ENCODE data around the gene PLVAP.
A peak's percentile ranks its signal among the peaks of the same experiment; 100 is the strongest.
"Not testable (repeated sequence)": the region's sequence is repeated elsewhere in the genome, so short reads cannot be mapped to it uniquely, and the experiment has no call there.

Gene PLVAP

DNA sequence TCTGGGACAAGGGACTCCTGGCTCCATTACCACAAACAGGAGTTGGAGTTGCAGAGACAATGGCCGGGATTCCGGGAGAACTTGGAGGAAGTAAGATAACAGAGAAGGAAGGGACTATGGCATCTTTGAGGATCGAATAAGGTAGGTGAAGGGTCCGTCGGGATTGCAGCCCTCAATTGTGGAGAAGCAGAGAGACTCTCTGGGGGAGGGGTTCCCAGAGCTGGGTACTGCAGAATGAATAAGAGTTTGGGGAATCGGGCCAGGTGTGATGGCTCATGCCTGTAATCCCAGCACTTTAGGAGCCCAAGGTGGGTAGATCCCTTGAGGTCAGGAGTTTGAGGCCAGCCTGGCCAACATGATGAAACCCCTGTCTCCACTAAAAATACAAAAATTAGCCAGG lies 24.5 kb upstream of the PLVAP start:
- no peak for DNase-seq

DNA sequence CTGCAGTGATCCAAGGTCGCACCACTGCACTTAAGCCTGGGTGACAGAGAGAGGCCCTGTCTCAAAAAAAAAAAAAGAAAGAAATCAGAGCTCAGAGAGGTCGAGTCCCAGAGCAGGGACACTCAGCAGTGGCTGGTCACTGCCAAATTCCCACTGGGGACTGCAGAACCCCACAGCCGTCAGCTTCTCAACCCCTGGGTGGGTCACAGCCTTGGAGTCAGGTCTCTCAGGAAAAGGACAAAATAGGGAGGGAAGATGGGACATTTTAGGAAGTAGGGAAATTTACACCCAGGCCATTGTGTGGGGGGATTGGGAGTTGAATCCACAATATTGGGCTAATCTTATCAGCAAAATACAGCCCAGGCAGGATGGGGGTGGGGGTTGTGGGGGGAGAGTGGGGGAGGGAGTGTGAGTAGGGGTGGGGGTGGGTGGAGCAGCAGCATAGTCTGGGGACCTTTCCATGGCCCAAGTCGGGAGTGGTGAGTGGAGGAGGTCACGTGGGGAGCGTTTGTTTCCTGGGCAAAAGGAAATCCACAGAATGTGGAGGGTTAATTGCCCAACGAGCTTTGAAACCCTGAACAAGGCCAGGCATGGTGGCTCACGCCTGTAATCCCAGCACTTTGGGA lies 21.9 kb upstream of the PLVAP start:
- DNase-seq: no peak

DNA sequence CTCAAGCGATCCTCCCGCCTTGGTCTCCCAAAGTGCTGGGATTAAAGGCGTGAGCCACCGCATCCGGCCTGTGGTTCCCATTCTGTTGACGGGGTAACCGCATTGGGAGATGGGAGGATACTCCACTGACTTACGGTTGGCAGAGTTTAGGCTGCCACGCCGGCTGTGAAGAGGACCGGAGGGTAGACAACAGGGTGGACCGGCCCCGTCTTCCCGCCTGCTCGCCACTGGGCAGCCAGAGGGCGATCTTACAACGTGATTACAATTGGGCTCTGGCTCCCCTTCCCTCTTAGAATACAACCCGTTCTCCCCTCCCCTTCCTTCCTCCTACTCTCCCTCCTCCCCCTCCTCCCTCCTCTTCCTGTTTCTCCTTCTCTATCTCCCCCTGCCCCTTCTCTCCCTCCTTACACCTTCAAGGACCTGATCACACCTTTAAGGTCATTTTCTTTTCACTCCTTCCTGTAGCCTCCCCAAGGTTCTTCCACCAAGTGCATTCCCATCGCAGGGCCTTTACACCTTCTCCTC lies 17.8 kb upstream of the PLVAP start:
- DNase-seq: peak; percentile 76

DNA sequence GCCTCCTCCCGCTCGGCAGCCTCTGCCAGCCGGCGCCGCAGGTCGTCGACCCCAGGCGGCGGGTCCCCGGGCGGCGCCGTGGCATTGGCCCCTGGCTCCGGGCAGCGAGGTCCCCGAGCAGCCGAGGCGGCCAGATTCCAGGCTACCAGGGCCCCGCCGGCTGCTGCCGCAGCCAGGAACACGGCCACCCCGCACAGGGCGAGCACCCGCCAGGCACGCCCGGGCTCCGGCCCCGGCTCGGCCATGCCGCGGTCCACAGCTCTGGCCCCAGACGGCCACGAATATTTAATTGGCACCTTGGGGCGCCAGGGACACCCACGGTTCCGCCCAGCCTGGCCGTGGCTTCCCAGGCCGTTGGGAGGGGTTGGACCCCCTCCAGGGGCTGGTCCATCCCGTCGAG lies 16.8 kb upstream of the PLVAP start, which contains the start of gene CCDC194:
Gene CCDC194 (minus strand): TSS at position 283 of the 400 bp plus-strand sequence. CDS start 38 bp downstream, at position 245.
- DNase-seq: no peak

DNA sequence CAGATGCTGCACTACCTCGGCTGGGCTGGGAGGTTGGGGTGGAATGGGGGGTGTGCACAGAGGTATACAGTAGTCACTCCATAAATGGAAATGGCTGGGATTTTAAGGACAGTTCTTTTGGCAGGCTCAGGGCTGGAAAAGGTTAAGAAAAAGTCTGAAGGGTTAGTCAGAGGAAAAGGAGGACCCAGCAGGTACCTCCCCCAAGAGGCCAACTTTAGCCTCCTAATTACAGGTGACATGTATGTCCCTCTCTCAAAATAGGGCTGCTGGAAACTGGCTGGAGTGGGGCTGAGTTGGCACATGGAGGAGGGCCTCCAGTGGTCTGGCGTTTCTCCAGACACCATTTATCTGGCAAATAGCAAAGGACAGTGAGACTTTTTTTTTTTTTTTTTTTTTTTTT lies 15.9 kb upstream of the PLVAP start:
- no peak for DNase-seq

DNA sequence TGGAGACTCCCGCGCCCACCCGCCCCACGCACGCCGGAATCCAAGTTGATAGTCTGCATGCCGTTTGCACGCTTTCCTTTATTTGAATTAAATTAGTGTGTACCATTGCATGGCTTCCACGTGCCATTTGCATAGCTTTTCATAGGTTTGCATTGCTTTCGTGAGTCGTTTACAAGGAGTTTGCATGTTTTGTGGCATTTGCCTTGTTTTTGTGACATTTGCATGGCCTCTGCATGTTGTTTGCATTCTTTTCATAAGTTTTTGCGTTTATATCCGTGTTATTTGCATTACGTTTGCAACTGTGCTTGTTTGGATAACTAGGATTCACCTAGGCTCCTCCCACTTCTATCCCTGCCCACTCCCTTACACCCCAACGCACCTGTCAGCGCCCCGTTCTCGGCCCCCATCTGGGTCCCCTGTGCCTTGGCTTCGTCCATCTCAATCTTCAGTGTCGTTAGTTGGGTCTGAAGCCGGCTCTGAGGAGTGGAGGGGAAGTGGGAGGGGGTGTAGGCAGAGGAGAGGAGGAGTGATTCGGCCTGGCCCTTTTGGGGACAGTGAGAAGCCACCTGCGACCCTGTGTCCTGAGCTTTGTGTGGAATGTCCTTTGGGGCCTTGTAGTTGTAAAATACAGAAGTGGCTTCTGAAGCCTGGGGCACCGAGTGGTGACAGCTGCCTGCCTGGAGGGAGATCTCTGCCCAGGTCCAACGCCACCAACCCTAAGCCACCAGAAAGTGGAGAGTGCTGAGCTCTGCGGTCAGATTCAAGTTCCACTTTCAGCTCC lies 14.4 kb upstream of the PLVAP start:
- DNase-seq: no peak

DNA sequence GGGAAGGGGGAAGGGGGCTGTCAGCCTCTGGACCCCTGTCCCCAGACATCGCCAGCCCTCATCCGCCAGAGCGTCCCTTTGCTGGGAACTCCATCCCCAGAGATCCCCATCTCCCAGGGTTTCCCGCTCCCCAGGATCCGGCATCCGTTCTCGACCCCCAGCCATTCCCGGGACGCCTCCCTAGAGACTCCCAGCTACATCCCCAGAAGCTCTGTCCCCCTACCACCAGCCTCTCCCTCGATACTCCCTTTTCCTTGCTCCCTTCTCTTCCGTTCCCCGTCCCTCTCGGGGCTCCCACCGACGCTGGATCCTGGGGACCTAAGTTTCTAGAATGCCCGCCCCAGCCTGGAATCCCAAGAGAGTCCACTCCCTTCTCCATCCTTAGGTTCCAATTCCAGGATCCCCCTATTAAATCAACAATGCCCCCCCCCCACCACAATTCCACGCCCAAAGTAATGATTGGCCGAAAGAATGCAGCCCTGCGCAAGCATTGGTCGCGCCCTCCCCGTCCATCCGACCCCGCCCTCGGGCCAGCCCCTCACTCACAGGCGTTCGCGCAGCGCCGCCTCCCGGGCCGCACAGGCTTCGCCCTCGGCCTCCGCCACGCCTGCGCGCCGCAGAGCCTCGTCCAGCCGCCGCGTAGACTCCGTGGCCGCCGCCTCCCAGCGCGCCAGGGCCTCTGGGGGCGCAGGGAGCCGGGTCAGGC lies 13.7 kb upstream of the PLVAP start:
- DNase-seq: peak; percentile 94

DNA sequence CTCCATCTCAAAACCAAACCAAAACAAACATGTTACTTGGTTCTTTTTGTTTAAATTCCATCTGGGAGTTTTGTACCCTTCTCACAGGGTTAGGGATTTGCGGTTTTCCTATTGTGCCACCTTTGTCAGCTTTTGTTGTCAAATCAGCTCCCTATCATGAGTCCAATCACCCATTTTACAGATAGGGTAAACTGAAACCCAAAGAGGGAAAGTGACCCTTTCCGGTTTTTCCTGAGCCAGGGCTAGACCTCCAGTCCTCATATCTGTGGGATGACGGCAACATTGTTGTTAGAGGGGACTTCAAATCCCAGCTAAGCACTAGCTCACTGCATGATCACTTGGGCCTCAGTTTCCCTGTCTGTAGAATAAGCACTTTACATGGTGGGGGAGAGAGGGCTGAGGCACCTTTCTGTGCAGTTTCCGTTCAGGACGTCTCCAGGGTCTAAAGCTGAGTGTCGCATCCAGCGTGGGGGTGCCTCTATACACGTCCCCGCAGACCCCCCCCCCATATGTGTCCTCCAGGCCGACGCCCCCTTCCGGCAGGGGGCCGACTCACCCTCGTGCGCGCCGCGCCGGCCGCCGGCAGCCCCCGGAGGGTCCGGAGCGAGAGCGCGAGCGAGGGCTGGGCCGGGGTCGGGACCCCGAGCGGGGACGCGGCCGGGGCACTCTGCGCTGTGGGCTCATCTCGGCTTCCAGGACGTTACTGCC lies 13.0 kb upstream of the PLVAP start:
- no peak for DNase-seq

DNA sequence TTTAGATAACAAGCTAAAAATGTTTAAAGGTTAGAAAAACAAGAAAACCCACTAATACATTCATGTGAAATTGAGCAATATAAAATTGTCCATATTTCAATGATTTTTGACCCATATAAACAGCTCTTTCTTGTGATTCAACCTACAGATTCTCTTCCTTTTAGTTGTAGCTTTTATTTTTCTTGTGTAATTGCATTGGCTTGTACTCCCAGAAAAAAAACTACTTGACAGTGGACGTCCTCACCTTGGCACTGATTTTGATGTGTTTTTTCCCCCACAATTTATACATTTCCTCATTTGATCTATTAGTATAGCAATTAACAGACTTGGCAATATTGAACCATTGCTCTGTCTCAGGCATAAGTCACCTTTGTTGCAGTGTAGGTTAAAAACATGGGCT lies 12.1 kb upstream of the PLVAP start:
- DNase-seq: no peak

DNA sequence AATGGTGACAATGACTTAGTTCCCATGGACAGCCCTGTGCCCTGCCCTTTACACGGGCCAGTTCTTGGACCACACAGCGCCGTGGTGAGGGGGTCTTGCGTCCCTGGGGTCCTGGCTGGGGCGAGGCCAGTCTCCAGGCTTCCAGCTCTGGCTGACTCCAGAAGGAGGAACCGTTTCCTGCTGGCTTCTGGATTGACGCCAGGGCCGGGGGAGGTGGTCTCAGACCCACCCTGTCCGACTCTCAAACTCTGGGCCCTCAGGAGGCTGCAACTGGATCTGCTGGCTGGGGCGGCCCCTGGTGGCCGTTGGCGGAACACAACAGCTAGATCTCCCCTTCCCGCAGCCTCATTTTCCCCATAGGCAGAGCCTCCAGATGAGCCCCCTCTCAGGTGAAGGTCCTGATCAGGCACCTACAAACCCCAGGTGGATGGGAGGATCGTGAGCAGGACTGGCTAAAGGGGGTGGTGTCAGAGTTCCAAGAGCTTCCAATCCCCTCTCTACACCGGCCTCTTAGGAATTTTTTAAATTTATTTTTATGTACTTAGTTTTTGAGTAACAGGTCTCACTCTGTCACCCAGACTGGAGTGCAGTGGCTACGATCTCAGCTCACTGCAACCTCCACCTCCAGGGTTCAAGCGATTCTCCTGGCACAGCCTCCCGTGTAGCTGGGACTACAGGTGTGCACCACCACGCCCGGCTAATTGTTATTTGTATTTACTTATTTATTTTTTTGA lies 8.9 kb upstream of the PLVAP start:
- peak; percentile 72 for DNase-seq

DNA sequence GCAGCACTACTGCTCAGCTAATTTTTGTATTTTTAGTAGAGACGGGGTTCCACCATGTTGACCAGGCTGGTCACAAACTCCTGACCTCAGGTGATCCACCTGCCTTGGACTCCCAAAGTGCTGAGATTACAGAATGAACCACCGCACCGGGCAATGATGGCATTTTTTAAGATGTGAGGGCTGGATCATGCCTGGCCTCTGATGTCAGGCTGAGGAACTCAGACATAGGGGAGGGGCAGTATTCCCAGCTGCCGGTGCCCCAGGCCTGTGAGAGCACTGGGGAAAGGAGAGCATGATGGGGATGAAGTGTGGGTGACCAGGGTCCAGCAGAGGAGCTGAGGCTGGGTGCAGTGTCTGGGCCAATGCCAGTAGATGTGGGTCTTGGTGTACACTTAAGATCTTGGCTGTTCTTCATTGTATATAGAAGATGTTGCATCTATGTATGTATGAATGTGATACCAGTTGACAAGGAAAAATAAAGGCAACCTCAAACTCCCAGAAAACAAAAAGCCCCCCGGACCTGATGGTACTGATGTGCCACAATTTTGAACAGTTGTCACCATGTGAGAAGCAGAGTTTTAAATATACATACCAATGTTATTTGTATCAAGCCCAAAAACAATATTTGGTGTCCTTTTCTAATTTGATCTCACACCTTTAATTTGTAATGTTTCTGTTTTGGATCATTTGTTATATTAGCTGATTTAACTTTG lies 3.4 kb upstream of the PLVAP start:
- no peak for DNase-seq

DNA sequence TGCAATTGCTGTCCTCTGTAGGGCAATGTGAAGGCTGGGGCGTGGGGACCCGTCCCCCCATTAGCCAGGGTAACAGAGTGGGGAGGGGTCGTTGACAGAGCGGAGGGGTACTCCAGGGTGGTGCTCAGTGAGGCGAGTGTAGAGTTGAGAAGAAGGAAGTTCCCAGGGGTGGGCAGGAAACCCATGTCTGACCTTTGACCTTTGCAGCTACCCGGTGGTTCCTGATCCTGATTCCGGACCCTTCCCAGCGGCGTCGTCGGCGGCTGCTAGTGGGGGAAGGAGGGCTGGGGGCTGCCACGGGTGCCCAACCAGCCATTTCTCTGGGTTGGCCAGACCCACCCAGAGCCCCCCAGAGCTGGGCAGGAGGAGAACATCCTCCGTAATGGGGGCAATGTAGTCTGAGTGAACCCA lies 2.1 kb upstream of the PLVAP start:
- DNase-seq: no peak

DNA sequence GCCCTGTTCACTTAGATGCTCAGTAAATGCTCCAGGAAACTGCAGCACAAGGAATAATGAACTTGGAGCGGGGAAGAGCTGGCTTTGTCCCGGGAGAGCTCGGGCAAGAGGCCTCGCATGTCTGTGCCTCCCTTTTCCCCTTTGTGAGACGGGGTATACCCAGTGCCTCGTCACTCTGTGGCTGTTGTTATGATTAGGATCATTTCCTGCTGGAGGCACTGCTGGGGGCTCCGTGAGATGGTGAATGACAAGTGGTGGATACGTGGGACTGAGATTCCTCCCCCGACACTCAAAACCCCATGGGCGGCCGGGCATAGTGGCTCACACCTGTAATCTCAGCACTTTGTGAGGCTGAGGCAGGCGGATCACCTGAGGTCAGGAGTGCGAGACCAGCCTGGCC lies 1.1 kb upstream of the PLVAP start:
- no peak for DNase-seq

DNA sequence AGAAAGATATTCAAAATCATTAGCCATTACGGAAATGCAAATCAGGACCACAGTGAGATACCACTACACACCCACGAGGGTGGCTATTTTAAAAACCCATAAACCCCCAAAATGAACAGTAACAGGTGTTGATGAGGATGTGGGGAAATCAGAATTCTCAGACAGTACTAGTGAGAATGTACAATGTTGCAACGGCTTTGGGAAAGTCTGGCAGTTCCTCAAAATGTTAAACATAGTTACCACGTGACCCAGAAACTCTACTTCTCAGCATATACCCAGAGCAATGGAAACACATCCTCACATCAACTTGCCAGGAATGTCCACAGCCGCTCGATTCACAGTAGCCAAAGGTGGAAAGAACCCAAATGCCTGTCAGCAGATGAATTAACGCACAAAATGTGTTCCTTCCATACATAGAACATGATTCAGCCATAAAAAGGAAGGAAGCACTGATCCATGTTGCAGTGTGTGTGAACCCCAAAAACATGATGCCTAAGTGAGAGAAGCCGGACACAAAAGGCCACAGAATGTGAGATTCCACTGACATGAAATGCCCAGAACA lies 7.0 kb downstream of the PLVAP start:
- DNase-seq: no peak

DNA sequence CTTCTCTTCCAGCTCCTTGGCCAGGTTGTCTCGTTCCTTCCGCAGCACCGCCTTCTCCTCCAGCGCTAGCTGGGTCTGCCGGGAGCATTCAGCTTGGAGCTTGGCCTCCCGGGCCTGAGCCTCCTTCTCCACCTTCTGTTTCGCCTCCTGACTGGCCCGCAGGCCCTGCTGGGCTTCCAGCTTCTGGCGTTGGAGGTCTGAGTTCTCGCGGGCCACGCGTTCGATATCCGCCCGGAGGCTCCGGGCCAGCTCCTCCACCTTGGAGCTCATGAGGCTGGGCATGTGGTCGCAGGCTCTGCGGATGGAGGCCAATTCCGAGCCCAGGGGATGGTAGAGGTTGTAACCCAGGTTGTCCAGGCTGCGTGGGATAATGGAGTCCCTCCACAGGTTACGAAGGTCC lies 11.8 kb downstream of the PLVAP start:
- DNase-seq: no peak

DNA sequence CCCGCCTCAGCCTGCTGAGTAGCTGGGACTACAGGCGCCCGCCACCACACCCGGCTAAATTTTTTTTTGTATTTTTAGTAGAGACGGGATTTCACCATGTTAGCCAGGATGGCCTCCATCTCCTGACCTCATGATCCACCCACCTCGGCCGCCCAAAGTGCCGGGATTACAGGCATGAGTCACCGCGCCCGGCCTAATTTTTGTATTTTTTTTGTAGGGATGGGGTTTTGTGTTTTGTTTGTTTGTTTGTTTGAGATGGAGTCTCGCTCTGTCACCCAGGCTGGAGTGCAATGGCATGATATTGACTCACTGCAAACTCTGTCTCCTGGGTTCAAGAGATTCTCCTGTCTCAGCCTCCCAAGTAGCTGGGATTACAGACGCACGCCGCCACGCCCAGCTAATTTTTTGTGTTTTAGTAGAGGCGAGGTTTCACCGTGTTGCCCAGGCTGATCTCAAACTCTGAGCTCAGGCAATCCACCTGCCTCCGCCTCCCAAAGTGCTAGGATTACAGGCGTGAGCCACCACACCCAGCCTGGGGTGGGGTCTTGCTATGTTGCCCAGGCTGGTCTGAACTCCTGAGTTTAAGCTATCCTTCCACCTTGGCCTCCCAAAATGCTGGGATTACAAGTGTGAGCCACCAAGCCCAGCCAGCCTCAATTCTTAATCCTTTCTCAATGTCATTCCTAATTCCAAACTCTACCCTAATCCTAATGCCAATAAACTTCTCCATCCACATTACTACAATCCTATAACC lies 13.1 kb downstream of the PLVAP start:
- not testable (repeated sequence) for DNase-seq

DNA sequence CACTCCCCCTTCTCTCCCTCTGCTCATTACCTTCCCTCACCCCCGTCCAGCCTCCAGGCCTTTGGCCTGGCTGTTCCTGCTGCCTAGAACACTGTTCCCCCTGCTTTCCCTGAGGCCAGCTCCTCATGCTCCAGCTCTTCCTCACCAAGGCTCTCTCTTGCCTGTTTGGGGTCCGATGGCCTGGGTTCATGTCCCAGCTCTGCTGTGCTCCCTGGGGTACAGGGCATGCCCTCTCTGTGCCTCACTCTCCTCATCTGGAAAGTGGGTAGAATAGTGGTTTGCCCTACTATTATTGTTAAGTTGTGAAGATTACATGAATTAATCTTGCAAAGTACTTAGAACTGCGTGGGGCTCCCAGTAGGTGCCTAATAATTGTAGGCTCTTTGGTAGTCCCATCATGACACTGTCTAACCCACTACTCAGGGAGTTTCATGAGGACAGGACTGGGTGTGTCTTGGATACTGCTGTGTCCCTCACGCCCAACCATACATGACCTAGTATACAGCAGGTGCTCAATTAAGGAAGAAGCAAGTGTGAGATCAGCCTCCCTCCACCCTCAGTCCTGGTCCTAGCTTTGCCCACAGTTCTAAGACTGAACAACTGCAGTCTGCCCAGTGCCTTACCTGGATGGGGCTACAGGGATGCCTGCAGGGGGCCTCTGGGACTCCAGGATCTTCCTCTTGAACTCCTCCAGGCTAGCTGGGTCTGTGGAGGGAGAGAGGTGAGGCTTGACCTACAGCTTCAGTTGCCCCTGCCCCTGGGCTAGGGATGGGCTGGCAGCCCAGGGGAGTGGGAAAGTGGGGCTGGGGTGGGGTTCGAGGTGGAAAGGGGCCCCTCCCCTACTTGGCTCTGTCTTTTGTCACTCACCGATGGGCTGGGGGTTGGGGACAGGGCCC lies 17.0 kb downstream of the PLVAP start:
- no peak for DNase-seq

DNA sequence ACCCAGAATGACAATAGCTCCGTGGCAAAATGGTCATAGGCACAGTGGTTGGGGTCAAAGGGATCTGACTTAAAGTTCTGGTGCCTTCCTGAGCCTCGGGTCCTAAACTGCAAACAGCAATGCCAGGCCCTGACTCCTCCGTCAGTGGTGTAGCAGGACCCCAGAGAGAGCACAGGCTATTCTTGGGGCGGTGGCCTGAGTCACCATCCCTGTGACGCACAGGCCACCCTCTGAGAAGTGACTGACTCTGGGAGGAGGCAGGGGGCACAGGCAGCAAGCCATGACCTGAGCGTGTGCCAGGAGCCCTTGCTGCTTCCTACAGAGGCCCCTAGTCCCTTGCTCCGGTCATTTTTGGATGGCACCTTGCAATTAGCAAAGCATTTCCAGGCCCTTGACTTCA lies 18.7 kb downstream of the PLVAP start:
- no peak for DNase-seq

DNA sequence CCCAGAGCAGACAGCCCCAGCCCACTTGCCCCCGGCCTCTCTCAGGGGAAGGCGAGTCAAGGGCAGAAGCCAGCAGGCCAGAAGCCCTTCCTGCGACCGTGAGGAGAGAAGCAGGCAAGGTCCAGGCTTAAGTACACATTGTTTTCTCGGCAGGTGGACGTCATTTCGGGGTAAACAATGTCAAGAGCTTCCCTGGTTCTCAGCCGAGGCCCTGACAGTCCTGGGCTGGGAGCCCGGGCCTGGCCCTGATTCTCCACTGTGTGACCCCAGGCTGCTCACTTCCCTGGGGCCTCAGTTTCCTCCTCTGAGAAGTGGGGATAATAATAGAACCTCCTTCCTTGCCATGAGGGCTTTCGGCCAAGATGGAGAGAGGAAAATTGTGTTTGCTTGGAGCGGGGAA lies 19.4 kb downstream of the PLVAP start:
- DNase-seq: no peak
